Subcutaneous preadipocyte (primary cell): Measurements from ENCODE around the gene ANKRD13C. TPM values are rescaled to one million over a fixed set of nuclear protein-coding genes. Genes with fewer than 3 reads are reported as not detected.

ENCODE experiments used
- total RNA-seq: library from RNA; depleted of rRNA; stranded (reverse); fragments of >200 nt; gene quantifications from 2 replicates; pipeline ENCODE4 v1.2.3, GENCODE V29; 2012

ANKRD13C gene, protein sequence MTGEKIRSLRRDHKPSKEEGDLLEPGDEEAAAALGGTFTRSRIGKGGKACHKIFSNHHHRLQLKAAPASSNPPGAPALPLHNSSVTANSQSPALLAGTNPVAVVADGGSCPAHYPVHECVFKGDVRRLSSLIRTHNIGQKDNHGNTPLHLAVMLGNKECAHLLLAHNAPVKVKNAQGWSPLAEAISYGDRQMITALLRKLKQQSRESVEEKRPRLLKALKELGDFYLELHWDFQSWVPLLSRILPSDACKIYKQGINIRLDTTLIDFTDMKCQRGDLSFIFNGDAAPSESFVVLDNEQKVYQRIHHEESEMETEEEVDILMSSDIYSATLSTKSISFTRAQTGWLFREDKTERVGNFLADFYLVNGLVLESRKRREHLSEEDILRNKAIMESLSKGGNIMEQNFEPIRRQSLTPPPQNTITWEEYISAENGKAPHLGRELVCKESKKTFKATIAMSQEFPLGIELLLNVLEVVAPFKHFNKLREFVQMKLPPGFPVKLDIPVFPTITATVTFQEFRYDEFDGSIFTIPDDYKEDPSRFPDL
- total RNA-seq = 26.5 and 33.0 TPM in 2 replicates

GRCh38 chr1:70354332-70355110, at the start of gene ANKRD13C:
Gene ANKRD13C, minus strand, starts transcription at chr1:70354722. Its CDS starts 314 bp downstream, at chr1:70354408.

DNA sequence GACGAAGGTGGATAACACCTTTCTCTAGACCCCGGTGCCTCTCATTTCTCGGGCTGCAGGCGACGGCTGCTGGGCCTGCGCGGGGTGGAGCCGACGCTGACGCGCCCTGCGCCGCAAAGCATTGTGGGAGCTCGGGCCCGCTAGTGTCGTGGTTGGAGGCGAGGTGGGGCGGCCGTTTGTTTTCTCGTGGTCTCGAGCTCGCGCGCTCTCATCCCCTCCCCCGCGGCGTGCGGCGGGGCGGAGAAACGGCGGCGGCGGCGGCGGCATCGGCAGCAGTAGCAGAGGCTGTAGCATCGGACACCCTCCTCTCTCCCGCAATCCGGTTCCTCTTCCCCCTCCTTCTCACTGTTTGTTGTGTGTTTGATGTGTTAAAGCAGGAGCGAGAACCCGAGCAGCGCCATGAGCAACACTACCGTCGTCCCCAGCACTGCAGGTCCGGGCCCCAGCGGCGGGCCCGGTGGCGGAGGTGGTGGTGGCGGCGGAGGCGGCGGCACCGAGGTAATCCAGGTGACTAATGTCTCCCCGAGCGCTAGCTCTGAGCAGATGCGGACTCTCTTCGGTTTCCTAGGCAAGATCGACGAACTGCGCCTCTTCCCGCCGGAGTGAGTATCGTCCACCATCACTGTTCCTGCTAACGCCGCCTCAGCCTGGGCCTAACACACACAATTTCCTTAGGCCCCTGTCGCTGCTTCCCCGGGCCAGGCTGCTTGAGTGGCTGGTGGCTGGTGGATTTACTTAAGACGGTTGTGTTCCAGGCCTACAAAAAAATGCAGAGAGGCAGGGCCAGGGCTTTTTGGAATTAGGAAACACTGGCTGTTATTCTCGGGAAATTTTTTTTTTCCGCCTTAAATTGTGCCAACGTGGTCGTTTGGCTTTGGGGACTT, 133.0 kb downstream of the ANKRD13C start, which contains the start of gene SRSF11:
TSS of gene SRSF11 (plus strand) at position 143 of the 884 bp plus-strand sequence. CDS start at position 400, 257 bp downstream.

Other genes starting within 250 kb of the ANKRD13C start
- gene LRRC40, start 149.1 kb downstream of the ANKRD13C start, total RNA-seq = 18.7 and 22.7 TPM in 2 replicates
- 107 and 112 TPM in 2 replicates for gene SRSF11, start 133.3 kb downstream of the ANKRD13C start, total RNA-seq
- 4.4 and 5.7 TPM in 2 replicates for gene CTH, start 56.5 kb upstream of the ANKRD13C start, total RNA-seq